Stimulated activated memory B cell treated with anti-CD40 and anti-IgM and Interleukin-4, amounts not matched to agents 10 μg/mL and 1 μg/mL and 100 μg/mL, for 72 hours (primary cell): Measurements from ENCODE around the gene PARP9.
"Not testable (repeated sequence)": the region's sequence is repeated elsewhere in the genome, so short reads cannot be mapped to it uniquely, and the experiment has no call there.

Source experiments
- ATAC-seq: fragments of 150-1000 bp; cut with Tn5 transposase; 2 replicates; pipeline ENCODE4 v1.10.0; 2021
- H3K27ac Mint-ChIP-seq: one replicate; pipeline ENCODE4 v1.8.0; 2022; ENCODE audit warnings: mild to moderate bottlenecking, mixed read lengths
- H3K27me3 Mint-ChIP-seq: one replicate; pipeline ENCODE4 v1.8.0; 2022; ENCODE audit warnings: mixed read lengths
- H3K36me3 Mint-ChIP-seq: one replicate; pipeline ENCODE4 v1.8.0; 2022; ENCODE audit warnings: mixed read lengths
- H3K4me1 Mint-ChIP-seq: one replicate; pipeline ENCODE4 v1.8.0; 2022; ENCODE audit warnings: mixed read lengths
- H3K4me3 Mint-ChIP-seq: one replicate; pipeline ENCODE4 v1.8.0; 2022; ENCODE audit warnings: mild to moderate bottlenecking, moderate library complexity, mixed read lengths
- H3K9me3 Mint-ChIP-seq: one replicate; pipeline ENCODE4 v1.8.0; 2022; ENCODE audit warnings: mixed read lengths

PARP9 gene

GRCh38 chr3:122515020-122515468 is 49.1 kb downstream of the PARP9 start:
- Mint-ChIP-seq H3K36me3 (peaks cover 17% of the 10 kb centered on the region), H3K27me3 (no peaks in the 10 kb centered on the region), H3K9me3 (peaks cover 2% of the 10 kb centered on the region), H3K4me1 (peaks cover 46% of the 10 kb centered on the region), H3K27ac (peak overlapping the region; percentile 75), H3K4me3 (peak overlapping the region; percentile 81)
- ATAC-seq: no peak

- peaks cover 4% of the 10 kb centered on the region for H3K9me3 Mint-ChIP-seq
- peak within 1 kb of the TSS; percentile 75 for H3K27ac Mint-ChIP-seq
- peaks cover 53% of the 10 kb centered on the region for H3K4me1 Mint-ChIP-seq
- peaks cover 23% of the 10 kb centered on the region for H3K36me3 Mint-ChIP-seq
- peak; percentile 94 for ATAC-seq
- peak within 1 kb of the TSS; percentile 81 for H3K4me3 Mint-ChIP-seq
- no peaks in the 10 kb centered on the region for H3K27me3 Mint-ChIP-seq
These were observed 49.7 kb downstream of the PARP9 start, which contains the start of gene KPNA1 for GRCh38 chr3:122514123-122515019. Gene KPNA1, minus strand, starts transcription at chr3:122514939. Its CDS starts 18,374 bp downstream, at chr3:122496565.

- peak overlapping the region; percentile 81 for H3K4me3 Mint-ChIP-seq
- H3K27me3 Mint-ChIP-seq: no peaks in the 10 kb centered on the region
- H3K27ac Mint-ChIP-seq: peak overlapping the region; percentile 75
- H3K9me3 Mint-ChIP-seq: peaks cover 4% of the 10 kb centered on the region
- H3K4me1 Mint-ChIP-seq: peaks cover 61% of the 10 kb centered on the region
- peaks cover 27% of the 10 kb centered on the region for H3K36me3 Mint-ChIP-seq
- ATAC-seq: no peak
These were observed 50.5 kb downstream of the PARP9 start for GRCh38 chr3:122513386-122514122.

- no peak overlapping the region for H3K4me3 Mint-ChIP-seq
- H3K4me1 Mint-ChIP-seq: peaks cover 67% of the 10 kb centered on the region
- ATAC-seq: no peak
- peaks cover 4% of the 10 kb centered on the region for H3K9me3 Mint-ChIP-seq
- H3K36me3 Mint-ChIP-seq: peaks cover 27% of the 10 kb centered on the region
- no peak overlapping the region for H3K27ac Mint-ChIP-seq
- no peaks in the 10 kb centered on the region for H3K27me3 Mint-ChIP-seq
These were observed 51.8 kb downstream of the PARP9 start for GRCh38 chr3:122512284-122512683.

- Mint-ChIP-seq H3K27ac (peak overlapping the region; percentile 40), H3K4me1 (peaks cover 74% of the 10 kb centered on the region), H3K36me3 (peaks cover 27% of the 10 kb centered on the region), H3K9me3 (peaks cover 4% of the 10 kb centered on the region), H3K4me3 (no peak overlapping the region), H3K27me3 (no peaks in the 10 kb centered on the region)
- ATAC-seq: no peak
These were observed 53.1 kb downstream of the PARP9 start for GRCh38 chr3:122510878-122511535.

GRCh38 chr3:122508944-122509343 is 55.2 kb downstream of the PARP9 start:
- Mint-ChIP-seq H3K27ac (peak overlapping the region; percentile 81), H3K4me1 (peaks cover 71% of the 10 kb centered on the region), H3K36me3 (peaks cover 27% of the 10 kb centered on the region)
- peak; percentile 87 for ATAC-seq
- H3K4me3 Mint-ChIP-seq, H3K27me3 Mint-ChIP-seq, H3K9me3 Mint-ChIP-seq: not testable (repeated sequence)

GRCh38 chr3:122508135-122508914 is 55.8 kb downstream of the PARP9 start:
- ATAC-seq: peak; percentile 34
- Mint-ChIP-seq H3K27ac (peak overlapping the region; percentile 81), H3K36me3 (peaks cover 27% of the 10 kb centered on the region), H3K4me1 (peaks cover 65% of the 10 kb centered on the region), H3K4me3 (no peak overlapping the region), H3K27me3 (no peaks in the 10 kb centered on the region), H3K9me3 (peaks cover 4% of the 10 kb centered on the region)

GRCh38 chr3:122506450-122506849 is 57.6 kb downstream of the PARP9 start:
- Mint-ChIP-seq H3K9me3 (peaks cover 4% of the 10 kb centered on the region), H3K36me3 (peaks cover 30% of the 10 kb centered on the region), H3K4me3 (no peak overlapping the region), H3K27ac (no peak overlapping the region), H3K27me3 (no peaks in the 10 kb centered on the region), H3K4me1 (peaks cover 65% of the 10 kb centered on the region)
- ATAC-seq: no peak

GRCh38 chr3:122505676-122506075 is 58.4 kb downstream of the PARP9 start:
- peaks cover 29% of the 10 kb centered on the region for H3K36me3 Mint-ChIP-seq
- H3K4me3 Mint-ChIP-seq: no peak overlapping the region
- peaks cover 4% of the 10 kb centered on the region for H3K9me3 Mint-ChIP-seq
- H3K27ac Mint-ChIP-seq: no peak overlapping the region
- H3K27me3 Mint-ChIP-seq: no peaks in the 10 kb centered on the region
- ATAC-seq: no peak
- peaks cover 65% of the 10 kb centered on the region for H3K4me1 Mint-ChIP-seq

GRCh38 chr3:122502941-122503340 is 61.2 kb downstream of the PARP9 start:
- Mint-ChIP-seq H3K27ac (no peak overlapping the region), H3K4me3 (no peak overlapping the region), H3K9me3 (no peaks in the 10 kb centered on the region), H3K4me1 (peaks cover 58% of the 10 kb centered on the region), H3K27me3 (no peaks in the 10 kb centered on the region), H3K36me3 (peaks cover 12% of the 10 kb centered on the region)
- no peak for ATAC-seq

- Mint-ChIP-seq H3K27ac (no peak overlapping the region), H3K4me1 (peaks cover 66% of the 10 kb centered on the region), H3K36me3 (peaks cover 12% of the 10 kb centered on the region), H3K4me3 (no peak overlapping the region), H3K27me3 (no peaks in the 10 kb centered on the region), H3K9me3 (no peaks in the 10 kb centered on the region)
- ATAC-seq: no peak
These were observed 62.0 kb downstream of the PARP9 start for GRCh38 chr3:122502139-122502538.

GRCh38 chr3:122500964-122501363 is 63.1 kb downstream of the PARP9 start:
- H3K27me3 Mint-ChIP-seq, H3K9me3 Mint-ChIP-seq, ATAC-seq, H3K4me3 Mint-ChIP-seq: not testable (repeated sequence)
- Mint-ChIP-seq H3K4me1 (peaks cover 65% of the 10 kb centered on the region), H3K36me3 (peaks cover 19% of the 10 kb centered on the region), H3K27ac (peak overlapping the region; percentile 65)

GRCh38 chr3:122498152-122498551 is 65.9 kb downstream of the PARP9 start:
- no peak for ATAC-seq
- no peak overlapping the region for H3K4me3 Mint-ChIP-seq
- peaks cover 61% of the 10 kb centered on the region for H3K4me1 Mint-ChIP-seq

GRCh38 chr3:122497425-122497824 is 66.7 kb downstream of the PARP9 start:
- H3K4me1 Mint-ChIP-seq: peaks cover 56% of the 10 kb centered on the region
- peak; percentile 85 for ATAC-seq
- H3K36me3 Mint-ChIP-seq: peaks cover 40% of the 10 kb centered on the region
- no peaks in the 10 kb centered on the region for H3K27me3 Mint-ChIP-seq
- H3K4me3 Mint-ChIP-seq: no peak overlapping the region
- H3K9me3 Mint-ChIP-seq: no peaks in the 10 kb centered on the region
- peak overlapping the region; percentile 46 for H3K27ac Mint-ChIP-seq

More at GRCh38 chr3:122498152-122498551, 65.9 kb downstream of the PARP9 start:
- Mint-ChIP-seq H3K27ac (peak overlapping the region; percentile 46), H3K9me3 (no peaks in the 10 kb centered on the region), H3K36me3 (peaks cover 33% of the 10 kb centered on the region), H3K27me3 (no peaks in the 10 kb centered on the region)
